Measurements from ENCODE around the gene GFRA1.

DNA sequence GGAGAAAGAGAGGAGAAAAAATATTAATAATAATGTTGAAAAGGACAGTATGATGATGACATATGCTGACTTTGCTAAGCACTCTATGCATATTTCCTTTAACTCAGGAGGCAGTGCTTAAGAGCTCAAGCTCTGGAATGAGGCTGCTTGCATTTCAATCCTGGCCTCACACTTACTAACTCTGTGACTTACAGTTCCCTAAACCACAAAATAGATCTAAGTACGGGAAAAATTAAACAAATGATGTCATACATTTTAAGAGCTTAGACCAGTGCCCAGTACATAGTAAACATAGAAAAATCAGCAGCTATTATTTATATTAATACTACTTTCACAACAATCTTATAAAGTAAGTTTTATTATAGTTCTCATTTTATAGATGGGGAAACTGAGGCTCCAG is 61.3 kb downstream of the GFRA1 start:
- TF ChIP-seq EP300 (IDR thresholded peaks at IDR 0.05), result no peak
- TF ChIP-seq POLR2A (IDR thresholded peaks at IDR 0.05), result no peak
- TF ChIP-seq, protein P1, sequence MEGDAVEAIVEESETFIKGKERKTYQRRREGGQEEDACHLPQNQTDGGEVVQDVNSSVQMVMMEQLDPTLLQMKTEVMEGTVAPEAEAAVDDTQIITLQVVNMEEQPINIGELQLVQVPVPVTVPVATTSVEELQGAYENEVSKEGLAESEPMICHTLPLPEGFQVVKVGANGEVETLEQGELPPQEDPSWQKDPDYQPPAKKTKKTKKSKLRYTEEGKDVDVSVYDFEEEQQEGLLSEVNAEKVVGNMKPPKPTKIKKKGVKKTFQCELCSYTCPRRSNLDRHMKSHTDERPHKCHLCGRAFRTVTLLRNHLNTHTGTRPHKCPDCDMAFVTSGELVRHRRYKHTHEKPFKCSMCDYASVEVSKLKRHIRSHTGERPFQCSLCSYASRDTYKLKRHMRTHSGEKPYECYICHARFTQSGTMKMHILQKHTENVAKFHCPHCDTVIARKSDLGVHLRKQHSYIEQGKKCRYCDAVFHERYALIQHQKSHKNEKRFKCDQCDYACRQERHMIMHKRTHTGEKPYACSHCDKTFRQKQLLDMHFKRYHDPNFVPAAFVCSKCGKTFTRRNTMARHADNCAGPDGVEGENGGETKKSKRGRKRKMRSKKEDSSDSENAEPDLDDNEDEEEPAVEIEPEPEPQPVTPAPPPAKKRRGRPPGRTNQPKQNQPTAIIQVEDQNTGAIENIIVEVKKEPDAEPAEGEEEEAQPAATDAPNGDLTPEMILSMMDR (IDR thresholded peaks at IDR 0.05), result no peak
